GM10266 (cell line): ENCODE results near the gene FAM53B.

ENCODE experiments used
- DNase-seq: peaks from one replicate; pipeline ENCODE4 v3.0.0; 2012; ENCODE audit errors: extremely low spot score
- CTCF ChIP-seq: IDR thresholded peaks from 2 replicates; pipeline ENCODE4 v1.5.1; 2012; ENCODE audit warnings: mild to moderate bottlenecking, low read depth; ENCODE audit not compliant: control insufficient read depth, insufficient read depth; ENCODE audit errors: missing control alignments

The FAM53B gene

GRCh38 chr10:124710266-124710881, 33.8 kb downstream of the FAM53B start:
- TF ChIP-seq CTCF, result no peak
- DNase-seq, result no peak

GRCh38 chr10:124709861-124710260, 34.3 kb downstream of the FAM53B start:
- no peak for DNase-seq
- no peak for TF ChIP-seq CTCF

GRCh38 chr10:124708922-124709520, 35.2 kb downstream of the FAM53B start:
- TF ChIP-seq CTCF, result no peak
- no peak for DNase-seq

GRCh38 chr10:124708246-124708779, 35.9 kb downstream of the FAM53B start:
- no peak for TF ChIP-seq CTCF
- no peak for DNase-seq

GRCh38 chr10:124707551-124707950, 36.6 kb downstream of the FAM53B start:
- DNase-seq, result no peak
- TF ChIP-seq CTCF, result no peak

GRCh38 chr10:124707144-124707467, 37.1 kb downstream of the FAM53B start:
- no peak for DNase-seq
- no peak for TF ChIP-seq CTCF

GRCh38 chr10:124706462-124707143, 37.6 kb downstream of the FAM53B start:
- no peak for DNase-seq
- no peak for TF ChIP-seq CTCF
